Measurements from ENCODE around the gene TMIE. TPM values are rescaled to one million over a fixed set of nuclear protein-coding genes. Genes with fewer than 3 reads are reported as not detected.

The TMIE gene
- total RNA-seq, 1 donor from 2014 or later, result not detected

DNA sequence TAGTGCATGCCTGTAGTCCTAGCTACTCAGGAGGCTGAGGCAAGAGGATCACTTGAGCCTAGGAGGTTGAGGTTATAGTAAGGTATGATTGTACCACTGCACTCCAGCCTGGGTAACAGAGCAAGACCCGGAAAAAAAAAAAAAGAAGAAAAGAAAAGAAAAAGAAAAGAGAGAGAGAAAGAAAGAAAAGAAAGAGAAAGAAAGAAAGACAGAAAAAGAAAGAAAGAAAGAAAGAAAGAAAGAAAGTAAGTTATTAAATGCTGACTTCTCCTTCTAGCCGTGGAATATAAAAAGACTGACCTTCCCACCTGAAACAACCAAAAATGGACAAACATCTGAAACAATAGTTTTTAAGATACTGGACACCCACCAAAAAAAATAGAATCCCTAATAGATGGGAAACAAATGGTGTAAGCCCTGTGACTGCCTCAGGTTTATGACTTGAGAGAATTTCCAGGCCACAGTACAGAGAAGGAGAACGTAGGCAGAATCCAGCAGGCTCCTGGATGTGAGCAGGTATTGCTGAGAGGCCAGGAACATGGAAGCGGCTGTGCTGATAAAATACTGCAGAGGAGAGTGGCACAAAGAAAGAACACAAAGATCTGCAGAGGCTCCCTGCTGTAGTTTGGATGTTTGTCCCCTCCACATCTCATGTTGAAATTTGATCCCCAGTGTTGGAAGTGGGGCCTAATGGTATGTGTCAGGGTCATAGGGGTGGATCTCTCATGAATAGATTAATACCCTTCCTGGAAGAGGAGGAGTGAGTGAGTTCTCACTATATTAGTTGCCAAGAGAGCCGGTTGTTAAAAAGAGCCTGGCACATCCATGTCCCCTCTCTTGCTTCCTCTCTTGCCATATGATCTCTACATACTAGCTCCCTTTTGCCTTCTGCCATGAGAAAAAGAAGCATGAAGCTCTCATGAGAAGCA is 58.3 kb downstream of the TMIE start:
- intact Hi-C loops (cut with micrococcal nuclease), result no loop called here

Other genes with a start within 250 kb of the TMIE start
- not detected in 2 replicates for gene LTF, start 236.5 kb upstream of the TMIE start, total RNA-seq
- gene RTP3, start 203.4 kb upstream of the TMIE start, total RNA-seq, result not detected in 2 replicates
- 0.09 TPM in 1 of 2 replicates, not detected in the other for gene LRRC2, start 135.1 kb upstream of the TMIE start, total RNA-seq
- gene FAM240A, start 88.9 kb upstream of the TMIE start, total RNA-seq, result not detected in 2 replicates
- gene ALS2CL, start 7.7 kb upstream of the TMIE start, total RNA-seq, result 3.2 and 3.5 TPM in 2 replicates
- gene PRSS50, start 16.5 kb downstream of the TMIE start, total RNA-seq, result not detected in 2 replicates
- not detected in 2 replicates for gene MYL3, start 162.1 kb downstream of the TMIE start, total RNA-seq
- gene PTH1R, start 176.3 kb downstream of the TMIE start, total RNA-seq, result not detected in 2 replicates

Data from T-helper 2 cell treated with Interferon-gamma antibody and Interleukin-4, amounts not matched to agents 100 ng/mL and 5 ng/mL, for 36 hours (primary cell).